Measurements from ENCODE around the gene CDAN1.

CDAN1 gene

GRCh38 chr15:42760759-42761158, 23.8 kb upstream of the CDAN1 start:
- Histone ChIP-seq H3K27me3 (ENCODE audit: control insufficient read depth, insufficient read depth, low read length) (no peaks in the 10 kb centered on the region), H3K36me3 (ENCODE audit: control insufficient read depth, insufficient read depth, low read length) (no peaks in the 10 kb centered on the region), H3K4me3 (ENCODE audit: low read depth, low read length) (no peak overlapping the region), H3K4me1 (ENCODE audit: control insufficient read depth, insufficient read depth, low read length) (peaks cover 11% of the 10 kb centered on the region), H3K9me3 (ENCODE audit: control insufficient read depth, insufficient read depth, low read depth, low read length) (peaks cover 13% of the 10 kb centered on the region), H3K9ac (ENCODE audit: low read length) (no peak overlapping the region), H3K27ac (ENCODE audit: low read depth, low read length) (no peak overlapping the region)

- Histone ChIP-seq H3K36me3 (ENCODE audit: control insufficient read depth, insufficient read depth, low read length) (no peaks in the 10 kb centered on the region), H3K4me3 (ENCODE audit: low read depth, low read length) (no peak overlapping the region), H3K4me1 (ENCODE audit: control insufficient read depth, insufficient read depth, low read length) (peaks cover 8% of the 10 kb centered on the region), H3K27me3 (ENCODE audit: control insufficient read depth, insufficient read depth, low read length) (no peaks in the 10 kb centered on the region), H3K9me3 (ENCODE audit: control insufficient read depth, insufficient read depth, low read depth, low read length) (peaks cover 13% of the 10 kb centered on the region), H3K9ac (ENCODE audit: low read length) (no peak overlapping the region), H3K27ac (ENCODE audit: low read depth, low read length) (no peak overlapping the region)
Measured at GRCh38 chr15:42759093-42759492, 22.2 kb upstream of the CDAN1 start.

GRCh38 chr15:42750306-42750705, 13.4 kb upstream of the CDAN1 start:
- H3K9ac ChIP-seq (ENCODE audit: low read length) = no peak overlapping the region
- H3K27ac ChIP-seq (ENCODE audit: low read depth, low read length) = no peak overlapping the region
- H3K27me3 ChIP-seq (ENCODE audit: control insufficient read depth, insufficient read depth, low read length) = no peaks in the 10 kb centered on the region
- peaks cover 19% of the 10 kb centered on the region for H3K36me3 ChIP-seq (ENCODE audit: control insufficient read depth, insufficient read depth, low read length)
- no peaks in the 10 kb centered on the region for H3K4me1 ChIP-seq (ENCODE audit: control insufficient read depth, insufficient read depth, low read length)
- H3K4me3 ChIP-seq (ENCODE audit: low read depth, low read length) = no peak overlapping the region
- H3K9me3 ChIP-seq (ENCODE audit: control insufficient read depth, insufficient read depth, low read depth, low read length) = no peaks in the 10 kb centered on the region

GRCh38 chr15:42749266-42749665, 12.3 kb upstream of the CDAN1 start:
- Histone ChIP-seq H3K27me3 (ENCODE audit: control insufficient read depth, insufficient read depth, low read length) (no peaks in the 10 kb centered on the region), H3K9me3 (ENCODE audit: control insufficient read depth, insufficient read depth, low read depth, low read length) (no peaks in the 10 kb centered on the region), H3K36me3 (ENCODE audit: control insufficient read depth, insufficient read depth, low read length) (peaks cover 19% of the 10 kb centered on the region), H3K4me1 (ENCODE audit: control insufficient read depth, insufficient read depth, low read length) (no peaks in the 10 kb centered on the region), H3K27ac (ENCODE audit: low read depth, low read length) (no peak overlapping the region), H3K9ac (ENCODE audit: low read length) (no peak overlapping the region), H3K4me3 (ENCODE audit: low read depth, low read length) (no peak overlapping the region)

GRCh38 chr15:42744195-42744594, 7.3 kb upstream of the CDAN1 start:
- peaks cover 5% of the 10 kb centered on the region for H3K36me3 ChIP-seq (ENCODE audit: control insufficient read depth, insufficient read depth, low read length)
- no peak overlapping the region for H3K9ac ChIP-seq (ENCODE audit: low read length)
- H3K27me3 ChIP-seq (ENCODE audit: control insufficient read depth, insufficient read depth, low read length) = no peaks in the 10 kb centered on the region
- no peaks in the 10 kb centered on the region for H3K4me1 ChIP-seq (ENCODE audit: control insufficient read depth, insufficient read depth, low read length)
- H3K4me3 ChIP-seq (ENCODE audit: low read depth, low read length) = no peak overlapping the region
- no peaks in the 10 kb centered on the region for H3K9me3 ChIP-seq (ENCODE audit: control insufficient read depth, insufficient read depth, low read depth, low read length)
- H3K27ac ChIP-seq (ENCODE audit: low read depth, low read length) = no peak overlapping the region

GRCh38 chr15:42742149-42742548, 5.2 kb upstream of the CDAN1 start:
- Histone ChIP-seq H3K9ac (ENCODE audit: low read length) (no peak overlapping the region), H3K9me3 (ENCODE audit: control insufficient read depth, insufficient read depth, low read depth, low read length) (no peaks in the 10 kb centered on the region)

GRCh38 chr15:42741710-42742109, 4.8 kb upstream of the CDAN1 start:
- no peak overlapping the region for H3K9ac ChIP-seq (ENCODE audit: low read length)
- no peak overlapping the region for H3K27ac ChIP-seq (ENCODE audit: low read depth, low read length)
- H3K4me1 ChIP-seq (ENCODE audit: control insufficient read depth, insufficient read depth, low read length) = no peaks in the 10 kb centered on the region
- H3K36me3 ChIP-seq (ENCODE audit: control insufficient read depth, insufficient read depth, low read length) = peaks cover 5% of the 10 kb centered on the region
- no peaks in the 10 kb centered on the region for H3K27me3 ChIP-seq (ENCODE audit: control insufficient read depth, insufficient read depth, low read length)
- H3K4me3 ChIP-seq (ENCODE audit: low read depth, low read length) = no peak overlapping the region
- no peaks in the 10 kb centered on the region for H3K9me3 ChIP-seq (ENCODE audit: control insufficient read depth, insufficient read depth, low read depth, low read length)

More at GRCh38 chr15:42742149-42742548, 5.2 kb upstream of the CDAN1 start:
- no peaks in the 10 kb centered on the region for H3K4me1 ChIP-seq (ENCODE audit: control insufficient read depth, insufficient read depth, low read length)
- H3K36me3 ChIP-seq (ENCODE audit: control insufficient read depth, insufficient read depth, low read length) = peaks cover 5% of the 10 kb centered on the region
- H3K27ac ChIP-seq (ENCODE audit: low read depth, low read length) = no peak overlapping the region
- no peaks in the 10 kb centered on the region for H3K27me3 ChIP-seq (ENCODE audit: control insufficient read depth, insufficient read depth, low read length)
- no peak overlapping the region for H3K4me3 ChIP-seq (ENCODE audit: low read depth, low read length)

GRCh38 chr15:42737529-42738328, 801 bp upstream of the CDAN1 start:
- H3K9ac ChIP-seq (ENCODE audit: low read length) = peak overlapping the region; percentile 80
- no peaks in the 10 kb centered on the region for H3K27me3 ChIP-seq (ENCODE audit: control insufficient read depth, insufficient read depth, low read length)
- peaks cover 5% of the 10 kb centered on the region; the same call in 1 of the 2 replicates for H3K4me1 ChIP-seq (ENCODE audit: control insufficient read depth, insufficient read depth, low read length)
- no peaks in the 10 kb centered on the region for H3K9me3 ChIP-seq (ENCODE audit: control insufficient read depth, insufficient read depth, low read depth, low read length)
- peak overlapping the region; percentile 62; the same call in 1 of the 2 replicates for H3K27ac ChIP-seq (ENCODE audit: low read depth, low read length)
- peak overlapping the region; percentile 93 for H3K4me3 ChIP-seq (ENCODE audit: low read depth, low read length)
- peaks cover 25% of the 10 kb centered on the region for H3K36me3 ChIP-seq (ENCODE audit: control insufficient read depth, insufficient read depth, low read length)

GRCh38 chr15:42736178-42736792, 643 bp downstream of the CDAN1 start:
- Histone ChIP-seq H3K9me3 (ENCODE audit: control insufficient read depth, insufficient read depth, low read depth, low read length) (no peaks in the 10 kb centered on the region), H3K4me3 (ENCODE audit: low read depth, low read length) (peak overlapping the region; percentile 93), H3K4me1 (ENCODE audit: control insufficient read depth, insufficient read depth, low read length) (peaks cover 5% of the 10 kb centered on the region; the same call in 1 of the 2 replicates), H3K27me3 (ENCODE audit: control insufficient read depth, insufficient read depth, low read length) (no peaks in the 10 kb centered on the region), H3K9ac (ENCODE audit: low read length) (peak overlapping the region; percentile 78), H3K27ac (ENCODE audit: low read depth, low read length) (peak overlapping the region; percentile 17; the same call in 1 of the 2 replicates), H3K36me3 (ENCODE audit: control insufficient read depth, insufficient read depth, low read length) (peaks cover 40% of the 10 kb centered on the region)

GRCh38 chr15:42735382-42736165, 1.4 kb downstream of the CDAN1 start:
- H3K27me3 ChIP-seq (ENCODE audit: control insufficient read depth, insufficient read depth, low read length) = no peaks in the 10 kb centered on the region
- peaks cover 7% of the 10 kb centered on the region; the same call in 1 of the 2 replicates for H3K4me1 ChIP-seq (ENCODE audit: control insufficient read depth, insufficient read depth, low read length)
- H3K9ac ChIP-seq (ENCODE audit: low read length) = no peak overlapping the region
- H3K4me3 ChIP-seq (ENCODE audit: low read depth, low read length) = peak overlapping the region; percentile 93
- no peak overlapping the region for H3K27ac ChIP-seq (ENCODE audit: low read depth, low read length)
- no peaks in the 10 kb centered on the region for H3K9me3 ChIP-seq (ENCODE audit: control insufficient read depth, insufficient read depth, low read depth, low read length)
- H3K36me3 ChIP-seq (ENCODE audit: control insufficient read depth, insufficient read depth, low read length) = peaks cover 47% of the 10 kb centered on the region

Data from HUES6 (cell line).